HepG2 (cell line): ENCODE data around the gene NECAP2. TPM values are rescaled to one million over a fixed set of nuclear protein-coding genes. Genes with fewer than 3 reads are reported as not detected.

Source experiments
- ATAC-seq: fragments of 200-7000 bp; cut with Tn5 transposase; 3 replicates; pipeline ENCODE4 v1.9.1; 2020; ENCODE audit warnings: mild to moderate bottlenecking, moderate library complexity
- BruUV-seq: library from RNA; stranded (reverse); fragments of 400-500 nt; replicated peaks from 2 replicates; lab custom pipeline; 2021; lab: Mats Ljungman, UMichigan
- CTCF ChIA-PET: fragments of 300-600 bp; formaldehyde crosslinking; extraction: SDS; loops from one replicate; lab custom pipeline; 2021; ENCODE audit warnings: low total read pairs, inconsistent platforms, low intra/inter-chr PET ratio; lab: Yijun Ruan, JAX
- POLR2A ChIA-PET: fragments of 350-600 bp; sonication (Branson Sonifier 250); formaldehyde crosslinking; loops from one replicate; lab custom pipeline; 2020; ENCODE audit warnings: antibody characterized with exemption, inconsistent platforms; lab: Yijun Ruan, JAX
- DNase-seq: peaks from one replicate; pipeline ENCODE4 v3.0.0-alpha.2; 2015; ENCODE audit warnings: low spot score
- FAIRE-seq: peaks from 3 replicates; lab custom pipeline; 2011; peaks lifted over from hg19 to GRCh38; lab: Jason Lieb, UNC
- H2AFZ ChIP-seq: one replicate; pipeline ENCODE4 v1.6.1; 2011; ENCODE audit warnings: low read length, inconsistent platforms
- H3K27ac ChIP-seq: fragments of 300-600 bp; 3 replicates; pipeline ENCODE4 v1.8.0; 2011; ENCODE audit warnings: mixed run types, mild to moderate bottlenecking, mixed read lengths, low read length, inconsistent platforms; ENCODE audit not compliant: insufficient read depth; ENCODE audit errors: extremely low read length
- H3K27me3 ChIP-seq, 2 experiments: fragments of 200-600 bp in 1 of 2; 2 replicates in 1 of 2; 3 replicates in 1 of 2; pipeline versions ENCODE4 v1.6.0 to v1.8.0; 2011; ENCODE audit warnings: low read length in 2 of 2, mild to moderate bottlenecking in 2 of 2, moderate library complexity in 2 of 2, inconsistent platforms in 1 of 2; ENCODE audit not compliant: insufficient read depth in 2 of 2, control insufficient read depth in 1 of 2
- H3K36me3 ChIP-seq, 2 experiments: fragments of 200-600 bp in 1 of 2; replicated peaks in 1 of 2; 2 replicates in 1 of 2; 3 replicates in 1 of 2; pipeline versions ENCODE4 v1.5.1 to v1.8.0; 2011; ENCODE audit warnings: low read length in 2 of 2, inconsistent platforms in 1 of 2; ENCODE audit not compliant: insufficient read depth in 2 of 2, control insufficient read depth in 1 of 2
- H3K4me1 ChIP-seq: 2 replicates; pipeline ENCODE4 v1.5.1; 2012; ENCODE audit warnings: low read length, inconsistent platforms; ENCODE audit not compliant: insufficient read depth
- H3K4me2 ChIP-seq: 2 replicates; pipeline ENCODE4 v1.6.0; 2011; ENCODE audit warnings: low read depth, low read length, inconsistent platforms
- H3K4me3 ChIP-seq, 3 experiments: fragments of 200-600 bp in 1 of 3; sonication (generic), shearing (Covaris generic) in 1 of 3; replicated peaks in 1 of 3; 2 replicates each; pipeline ENCODE4 v1.5.1; 2011 to 2016; ENCODE audit warnings: low read length in 3 of 3, inconsistent platforms in 2 of 3, low read depth in 2 of 3, mild to moderate bottlenecking in 2 of 3, control low read depth in 1 of 3, mixed read lengths in 1 of 3; ENCODE audit not compliant: insufficient read depth in 1 of 3
- H3K79me2 ChIP-seq: one replicate; pipeline ENCODE4 v1.6.1; 2011; ENCODE audit warnings: low read length, inconsistent platforms; ENCODE audit not compliant: insufficient read depth
- H3K9ac ChIP-seq: 2 replicates; pipeline ENCODE4 v1.6.0; 2011; ENCODE audit warnings: mild to moderate bottlenecking, low read depth, low read length, inconsistent platforms; ENCODE audit not compliant: insufficient read depth
- H3K9me3 ChIP-seq: 2 replicates; pipeline ENCODE4 v1.5.1; 2012; ENCODE audit warnings: mild to moderate bottlenecking, low read length
- H4K20me1 ChIP-seq: 2 replicates; pipeline ENCODE4 v1.6.0; 2011; ENCODE audit warnings: inconsistent platforms, mild to moderate bottlenecking, low read length, moderate library complexity; ENCODE audit not compliant: insufficient read depth
- CBX2 ChIP-seq, 2 experiments: fragments of 200-600 bp in 1 of 2; sonication (generic); formaldehyde crosslinking in 1 of 2; IDR thresholded peaks; 2 replicates each; pipeline versions ENCODE4 v1.7.0 to v1.8.1; 2018 to 2022; ENCODE audit warnings: low read depth in 2 of 2, low read length in 1 of 2, mild to moderate bottlenecking in 1 of 2, missing genetic modification reagents in 1 of 2
- ERF ChIP-seq: IDR thresholded peaks from 2 replicates; pipeline ENCODE4 v1.6.1; 2018; ENCODE audit warnings: missing biosample characterization, missing genetic modification reagents
- FOXJ3 ChIP-seq: sonication (generic); formaldehyde crosslinking; IDR thresholded peaks from 2 replicates; pipeline ENCODE4 v1.4.0; 2020; ENCODE audit warnings: missing genetic modification reagents, mild to moderate bottlenecking, borderline replicate concordance
- GZF1 ChIP-seq: sonication (generic); formaldehyde crosslinking; IDR thresholded peaks from 2 replicates; pipeline ENCODE4 v1.5.1; 2020; ENCODE audit warnings: mild to moderate bottlenecking, missing genetic modification reagents
- KLF9 ChIP-seq: IDR thresholded peaks from 2 replicates; pipeline ENCODE4 v1.6.1; 2016; ENCODE audit warnings: low read depth
- SNAPC4 ChIP-seq: sonication (generic); formaldehyde crosslinking; IDR thresholded peaks from 2 replicates; pipeline ENCODE4 v1.4.0; 2020; ENCODE audit warnings: mild to moderate bottlenecking, missing genetic modification reagents
- SRY ChIP-seq: sonication (generic); formaldehyde crosslinking; IDR thresholded peaks from 2 replicates; pipeline ENCODE4 v1.8.0; 2022; ENCODE audit warnings: mild to moderate bottlenecking, missing genetic modification reagents
- TBX2 ChIP-seq: sonication (generic); formaldehyde crosslinking; IDR thresholded peaks from 2 replicates; pipeline ENCODE4 v1.5.0; 2020; ENCODE audit warnings: missing genetic modification reagents, mild to moderate bottlenecking, borderline replicate concordance
- ZBTB39 ChIP-seq: sonication (generic); formaldehyde crosslinking; IDR thresholded peaks from 2 replicates; pipeline ENCODE4 v1.5.0; 2020; ENCODE audit warnings: missing genetic modification reagents
- ZMYM3 ChIP-seq: sonication (generic); formaldehyde crosslinking; IDR thresholded peaks from 2 replicates; pipeline ENCODE4 v1.5.1; 2020; ENCODE audit warnings: mild to moderate bottlenecking, missing genetic modification reagents
- ZNF552 ChIP-seq: sonication (generic); formaldehyde crosslinking; IDR thresholded peaks from 2 replicates; pipeline ENCODE4 v1.9.0; 2022; ENCODE audit warnings: missing genetic modification reagents, mild to moderate bottlenecking, borderline replicate concordance
- ZNF569 ChIP-seq: sonication (generic); formaldehyde crosslinking; IDR thresholded peaks from 2 replicates; pipeline ENCODE4 v1.5.0; 2020; ENCODE audit warnings: mild to moderate bottlenecking, missing genetic modification reagents, moderate library complexity, borderline replicate concordance
- WGBS: methylation state at CpG from one replicate; pipeline ENCODE4 v1.1.6; 2017; ENCODE audit warnings: low lambda C conversion rate; 5-methylcytosine and 5-hydroxymethylcytosine counted together
- in situ Hi-C: cut with HindIII; loops from 2 replicates; pipeline ENCODE4 v1.10.0; 2017; ENCODE audit warnings: low pct_unique_long_range_greater_than_20kb; ENCODE audit not compliant: extremely low pct_ligation_motif_present
- intact Hi-C: fragments of 100-400 bp; cut with micrococcal nuclease; formaldehyde crosslinking; loops from one replicate; pipeline ENCODE4 v1.10.0; 2022; ENCODE audit not compliant: unreplicated experiment
- polyA plus RNA-seq, 8 experiments: library from polyadenylated mRNA; depleted of rRNA in 3 of 8; stranded (reverse) in 7 of 8; unstranded in 1 of 8; fragments of >200 nt; fragmentation: Illumina TruSeq in 4 of 8; extraction: Trizol in 4 of 8; gene quantifications; 2 replicates each; pipeline versions ENCODE4 v1.2.1 to v1.2.3, GENCODE V29; 2011 to 2016; ENCODE audit warnings: low read depth in 4 of 8, missing spikeins in 1 of 8, mixed read lengths in 1 of 8; ENCODE audit not compliant: insufficient read depth in 1 of 8
- total RNA-seq, 5 experiments: library from RNA; depleted of rRNA; stranded (reverse); fragments of >200 nt; fragmentation: Illumina TruSeq; extraction: Trizol; gene quantifications; 2 replicates each; pipeline ENCODE4 v1.2.3, GENCODE V29; 2016; ENCODE audit warnings: low read depth in 1 of 5

NECAP2 gene
- total and polyA plus RNA-seq, 2 of the 13 experiments (the other 11 are each of a cell fraction or from before 2014, with no cell fraction given): 38.5 to 52.3 TPM

- Histone ChIP-seq H3K36me3 (peaks cover 27 to 64% of the 10 kb centered on the region in 2 experiments; a peak in 4 of 5 replicates), H3K79me2 (peaks cover 12% of the 10 kb centered on the region), H3K27ac (no peak overlapping the region), H3K4me3 (no peak overlapping the region), H3K4me1 (peaks cover 13% of the 10 kb centered on the region), H2AFZ (no peak overlapping the region), H3K4me2 (no peak overlapping the region), H3K9me3 (no peaks in the 10 kb centered on the region), H3K27me3 (no peaks in the 10 kb centered on the region), H3K9ac (no peak overlapping the region), H4K20me1 (no peaks in the 10 kb centered on the region)
- intact Hi-C loops: no loop called here
- FAIRE-seq (no peak), ATAC-seq (no peak), DNase-seq (no peak)
- 97% methylated on average over 10 of the region's 10 CpGs for WGBS
- ChIA-PET POLR2A (no interaction called here), CTCF (no interaction called here)
- in situ Hi-C loops: no loop called here
- no TSS peak for BruUV-seq
- TF ChIP-seq ZNF569 (CRISPR knock-in tag): no peak
- TF ChIP-seq FOXJ3 (CRISPR knock-in tag): no peak
- TF ChIP-seq ERF (CRISPR knock-in tag): no peak
- TF ChIP-seq ZMYM3: no peak
- no peak for TF ChIP-seq ZBTB39 (CRISPR knock-in tag)
These were observed 5.6 kb downstream of the NECAP2 start for GRCh38 chr1:16446116-16446515.

GRCh38 chr1:16447641-16448040 lies 7.1 kb downstream of the NECAP2 start:
- Histone ChIP-seq H3K9me3 (no peaks in the 10 kb centered on the region), H3K27ac (no peak overlapping the region), H3K36me3 (peaks cover 33 to 78% of the 10 kb centered on the region in 2 experiments; a peak in 4 of 5 replicates), H3K79me2 (no peaks in the 10 kb centered on the region), H3K4me3 (no peak overlapping the region), H2AFZ (no peak overlapping the region), H3K9ac (no peak overlapping the region), H3K27me3 (no peaks in the 10 kb centered on the region), H3K4me1 (peaks cover under 1% of the 10 kb centered on the region; the same call in 1 of the 2 replicates), H3K4me2 (no peak overlapping the region), H4K20me1 (no peaks in the 10 kb centered on the region)
- intact Hi-C loops: no loop called here
- ATAC-seq (no peak), DNase-seq (no peak), FAIRE-seq (no peak)
- 94% methylated on average over 9 of the region's 9 CpGs for whole genome bisulfite sequencing
- no TSS peak for BruUV-seq
- ChIA-PET POLR2A (no interaction called here), CTCF (no interaction called here)
- in situ Hi-C loops: no loop called here
- TF ChIP-seq CBX2 (IDR thresholded peaks at IDR 0.05; ENCODE audit: low read depth, low read length) (no peak), CBX2 (CRISPR knock-in tag; IDR thresholded peaks at IDR 0.05; ENCODE audit: low read depth) (no peak), GZF1 (CRISPR knock-in tag) (no peak), KLF9 (no peak), SNAPC4 (CRISPR knock-in tag) (no peak), TBX2 (no peak), SRY (CRISPR knock-in tag) (no peak), ZNF552 (no peak)
- TF ChIP-seq, all 625 proteins: peak for 0
